ENCODE measurements around the gene PTPRT. TPM values are rescaled to one million over a fixed set of nuclear protein-coding genes. Genes with fewer than 3 reads are reported as not detected.
"Not testable (repeated sequence)": the region's sequence is repeated elsewhere in the genome, so short reads cannot be mapped to it uniquely, and the experiment has no call there.

Gene PTPRT
- total RNA-seq, 1 experiment from 2014 or later: not detected

DNA sequence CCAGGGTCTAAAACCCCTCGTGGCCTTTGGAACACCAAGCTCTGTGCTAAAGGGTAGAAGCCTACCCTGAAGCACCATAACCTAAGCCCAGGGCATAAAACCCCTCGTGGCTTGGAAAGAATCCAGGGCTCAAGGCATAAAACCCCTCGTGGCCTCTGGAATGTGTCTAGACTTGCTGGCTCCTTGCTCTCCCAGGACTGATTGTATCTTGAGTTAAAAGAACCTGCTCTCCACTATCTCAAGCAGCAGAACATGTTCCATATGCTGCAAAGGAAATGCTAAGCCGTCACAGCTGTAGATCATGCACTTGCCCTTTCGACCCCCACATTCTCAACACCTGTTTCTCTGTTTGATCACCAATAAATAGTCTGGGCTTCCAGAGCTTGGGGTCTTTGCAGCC is 288.9 kb downstream of the PTPRT start:
- H3K79me2 ChIP-seq (ENCODE audit: insufficient read depth, low read length); H3K4me3 ChIP-seq (replicated peaks in 1 of 2; ENCODE audit: low read depth in 1 of 2, low read length in 2 of 2); H4K20me1 ChIP-seq (ENCODE audit: insufficient read depth); RAD21 ChIA-PET (ENCODE audit: low non-redundant PET in 1 of 2, low total read pairs in 2 of 2, uncharacterized antibody in 2 of 2, unreplicated experiment in 2 of 2); H3K27me3 ChIP-seq (ENCODE audit: insufficient read depth, low read length); H3K4me1 ChIP-seq (ENCODE audit: control insufficient read depth in 1 of 2, insufficient read depth in 2 of 2, low read length in 2 of 2); H3K36me3 ChIP-seq (ENCODE audit: control insufficient read depth in 1 of 2, insufficient read depth in 2 of 2, low read length in 2 of 2); H3K9ac ChIP-seq (ENCODE audit: low read length); POLR2A ChIA-PET; H3K9me2 ChIP-seq (ENCODE audit: insufficient read depth); intact Hi-C loops (cut with micrococcal nuclease); H2AFZ ChIP-seq (ENCODE audit: low read depth, low read length, poor library complexity, severe bottlenecking); DNase-seq (ENCODE audit: low read depth, low spot score); CTCF ChIA-PET; ATAC-seq; H3K27ac ChIP-seq (ENCODE audit: low read depth, low read length); H3K4me2 ChIP-seq (ENCODE audit: low read length); BruUV-seq (replicated peaks): not testable (repeated sequence)
- peaks cover 0 to 15% of the 10 kb centered on the region in 2 experiments; a peak in 3 of 4 replicates for H3K9me3 ChIP-seq (ENCODE audit: control insufficient read depth in 1 of 2, insufficient read depth in 1 of 2, low read depth in 1 of 2, low read length in 2 of 2)

DNA sequence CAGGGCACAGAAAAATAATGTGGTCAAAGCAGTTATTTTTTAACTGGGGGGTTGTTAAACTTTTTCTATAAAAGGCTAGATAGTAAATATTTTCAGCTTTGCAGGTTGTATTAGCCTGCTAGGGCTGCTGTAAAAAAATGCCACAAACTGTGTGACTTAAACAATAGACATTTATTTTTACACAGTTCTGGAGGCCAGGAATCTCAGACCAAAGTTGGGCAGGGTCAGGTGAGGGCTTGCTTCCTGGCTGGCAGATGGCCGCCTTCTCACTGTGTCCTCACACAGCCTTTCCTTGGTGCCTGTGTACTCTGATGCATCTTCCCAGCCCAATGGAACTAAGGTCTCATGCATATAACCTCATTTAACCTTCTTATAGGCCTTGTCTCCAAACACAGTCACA is 294.7 kb downstream of the PTPRT start:
- TF ChIP-seq YY1 (IDR thresholded peaks at IDR 0.05; ENCODE audit: extremely low read depth, insufficient replicate concordance, low read depth, low read length): no peak
- no peak for TF ChIP-seq ZNF274 (IDR thresholded peaks at IDR 0.05; ENCODE audit: low read depth, low read length)
- no peak for TF ChIP-seq SRF (IDR thresholded peaks at IDR 0.05; ENCODE audit: low read depth)
- no peak for TF ChIP-seq SP1 (IDR thresholded peaks at IDR 0.05; ENCODE audit: low read depth)
- TF ChIP-seq JUND (IDR thresholded peaks at IDR 0.05): no peak
- TF ChIP-seq SIN3A (IDR thresholded peaks at IDR 0.05; ENCODE audit: low read depth): no peak
- TF ChIP-seq, protein P1, sequence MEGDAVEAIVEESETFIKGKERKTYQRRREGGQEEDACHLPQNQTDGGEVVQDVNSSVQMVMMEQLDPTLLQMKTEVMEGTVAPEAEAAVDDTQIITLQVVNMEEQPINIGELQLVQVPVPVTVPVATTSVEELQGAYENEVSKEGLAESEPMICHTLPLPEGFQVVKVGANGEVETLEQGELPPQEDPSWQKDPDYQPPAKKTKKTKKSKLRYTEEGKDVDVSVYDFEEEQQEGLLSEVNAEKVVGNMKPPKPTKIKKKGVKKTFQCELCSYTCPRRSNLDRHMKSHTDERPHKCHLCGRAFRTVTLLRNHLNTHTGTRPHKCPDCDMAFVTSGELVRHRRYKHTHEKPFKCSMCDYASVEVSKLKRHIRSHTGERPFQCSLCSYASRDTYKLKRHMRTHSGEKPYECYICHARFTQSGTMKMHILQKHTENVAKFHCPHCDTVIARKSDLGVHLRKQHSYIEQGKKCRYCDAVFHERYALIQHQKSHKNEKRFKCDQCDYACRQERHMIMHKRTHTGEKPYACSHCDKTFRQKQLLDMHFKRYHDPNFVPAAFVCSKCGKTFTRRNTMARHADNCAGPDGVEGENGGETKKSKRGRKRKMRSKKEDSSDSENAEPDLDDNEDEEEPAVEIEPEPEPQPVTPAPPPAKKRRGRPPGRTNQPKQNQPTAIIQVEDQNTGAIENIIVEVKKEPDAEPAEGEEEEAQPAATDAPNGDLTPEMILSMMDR (IDR thresholded peaks at IDR 0.05 in 2 of 3, conservative IDR thresholded peaks at IDR 0.05 in 1 of 3; ENCODE audit: borderline replicate concordance in 1 of 3, insufficient read depth in 1 of 3, low read depth in 2 of 3, low read length in 2 of 3): no peak
- TF ChIP-seq CBX3 (IDR thresholded peaks at IDR 0.05; ENCODE audit: low read depth): no peak
- TF ChIP-seq ZFX (IDR thresholded peaks at IDR 0.05): no peak
- no peak for TF ChIP-seq EZH2phosphoT487 (IDR thresholded peaks at IDR 0.05; ENCODE audit: borderline replicate concordance)
- TF ChIP-seq CEBPB (IDR thresholded peaks at IDR 0.05; ENCODE audit: low read depth): no peak
- TF ChIP-seq POLR2AphosphoS5 (IDR thresholded peaks at IDR 0.05; ENCODE audit: low read depth, low read length): no peak
- no peak for TF ChIP-seq TCF7L2 (IDR thresholded peaks at IDR 0.05; ENCODE audit: borderline replicate concordance, extremely low read depth, insufficient read depth, insufficient read length)
- TF ChIP-seq, protein P2, sequence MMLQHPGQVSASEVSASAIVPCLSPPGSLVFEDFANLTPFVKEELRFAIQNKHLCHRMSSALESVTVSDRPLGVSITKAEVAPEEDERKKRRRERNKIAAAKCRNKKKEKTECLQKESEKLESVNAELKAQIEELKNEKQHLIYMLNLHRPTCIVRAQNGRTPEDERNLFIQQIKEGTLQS (IDR thresholded peaks at IDR 0.05): no peak
- TF ChIP-seq EZH2 (IDR thresholded peaks at IDR 0.05): no peak
- TF ChIP-seq ELF1 (IDR thresholded peaks at IDR 0.05; ENCODE audit: borderline replicate concordance, low read depth): no peak
- TF ChIP-seq, protein P3, sequence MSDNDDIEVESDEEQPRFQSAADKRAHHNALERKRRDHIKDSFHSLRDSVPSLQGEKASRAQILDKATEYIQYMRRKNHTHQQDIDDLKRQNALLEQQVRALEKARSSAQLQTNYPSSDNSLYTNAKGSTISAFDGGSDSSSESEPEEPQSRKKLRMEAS (IDR thresholded peaks at IDR 0.05): no peak
- TF ChIP-seq, protein P4, sequence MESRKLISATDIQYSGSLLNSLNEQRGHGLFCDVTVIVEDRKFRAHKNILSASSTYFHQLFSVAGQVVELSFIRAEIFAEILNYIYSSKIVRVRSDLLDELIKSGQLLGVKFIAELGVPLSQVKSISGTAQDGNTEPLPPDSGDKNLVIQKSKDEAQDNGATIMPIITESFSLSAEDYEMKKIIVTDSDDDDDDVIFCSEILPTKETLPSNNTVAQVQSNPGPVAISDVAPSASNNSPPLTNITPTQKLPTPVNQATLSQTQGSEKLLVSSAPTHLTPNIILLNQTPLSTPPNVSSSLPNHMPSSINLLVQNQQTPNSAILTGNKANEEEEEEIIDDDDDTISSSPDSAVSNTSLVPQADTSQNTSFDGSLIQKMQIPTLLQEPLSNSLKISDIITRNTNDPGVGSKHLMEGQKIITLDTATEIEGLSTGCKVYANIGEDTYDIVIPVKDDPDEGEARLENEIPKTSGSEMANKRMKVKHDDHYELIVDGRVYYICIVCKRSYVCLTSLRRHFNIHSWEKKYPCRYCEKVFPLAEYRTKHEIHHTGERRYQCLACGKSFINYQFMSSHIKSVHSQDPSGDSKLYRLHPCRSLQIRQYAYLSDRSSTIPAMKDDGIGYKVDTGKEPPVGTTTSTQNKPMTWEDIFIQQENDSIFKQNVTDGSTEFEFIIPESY (IDR thresholded peaks at IDR 0.05; ENCODE audit: extremely low read depth, insufficient replicate concordance, low read length): no peak
- TF ChIP-seq RAD21 (IDR thresholded peaks at IDR 0.05; ENCODE audit: low read depth): no peak
- ChIA-PET POLR2A (no interaction called here), CTCF (no interaction called here), RAD21 (ENCODE audit: low non-redundant PET in 1 of 2, low total read pairs in 2 of 2, uncharacterized antibody in 2 of 2, unreplicated experiment in 2 of 2) (no interaction called here)
- BruUV-seq (replicated peaks): no TSS peak
- Histone ChIP-seq H3K27me3 (ENCODE audit: insufficient read depth, low read length) (no peaks in the 10 kb centered on the region), H3K79me2 (ENCODE audit: insufficient read depth, low read length) (no peaks in the 10 kb centered on the region), H3K4me3 (replicated peaks in 1 of 2; ENCODE audit: low read depth in 1 of 2, low read length in 2 of 2) (no peak overlapping the region), H4K20me1 (ENCODE audit: insufficient read depth) (no peaks in the 10 kb centered on the region), H3K4me1 (ENCODE audit: control insufficient read depth in 1 of 2, insufficient read depth in 2 of 2, low read length in 2 of 2) (no peaks in the 10 kb centered on the region), H3K9me2 (ENCODE audit: insufficient read depth) (no peaks in the 10 kb centered on the region), H3K36me3 (ENCODE audit: control insufficient read depth in 1 of 2, insufficient read depth in 2 of 2, low read length in 2 of 2) (no peaks in the 10 kb centered on the region), H2AFZ (ENCODE audit: low read depth, low read length, poor library complexity, severe bottlenecking) (no peak overlapping the region), H3K9me3 (ENCODE audit: control insufficient read depth in 1 of 2, insufficient read depth in 1 of 2, low read depth in 1 of 2, low read length in 2 of 2) (peaks cover 9 to 19% of the 10 kb centered on the region in 2 experiments; a peak in 3 of 4 replicates), H3K27ac (ENCODE audit: low read depth, low read length) (no peak overlapping the region), H3K4me2 (ENCODE audit: low read length) (no peak overlapping the region), H3K9ac (ENCODE audit: low read length) (no peak overlapping the region)
- ATAC-seq (no peak), DNase-seq (ENCODE audit: low read depth, low spot score) (no peak)
- intact Hi-C loops (cut with micrococcal nuclease): no loop called here

Data from HCT116 (cell line).